ENCODE data around the gene HCN2.
"Not testable (repeated sequence)": the region's sequence is repeated elsewhere in the genome, so short reads cannot be mapped to it uniquely, and the experiment has no call there.

The HCN2 gene

DNA sequence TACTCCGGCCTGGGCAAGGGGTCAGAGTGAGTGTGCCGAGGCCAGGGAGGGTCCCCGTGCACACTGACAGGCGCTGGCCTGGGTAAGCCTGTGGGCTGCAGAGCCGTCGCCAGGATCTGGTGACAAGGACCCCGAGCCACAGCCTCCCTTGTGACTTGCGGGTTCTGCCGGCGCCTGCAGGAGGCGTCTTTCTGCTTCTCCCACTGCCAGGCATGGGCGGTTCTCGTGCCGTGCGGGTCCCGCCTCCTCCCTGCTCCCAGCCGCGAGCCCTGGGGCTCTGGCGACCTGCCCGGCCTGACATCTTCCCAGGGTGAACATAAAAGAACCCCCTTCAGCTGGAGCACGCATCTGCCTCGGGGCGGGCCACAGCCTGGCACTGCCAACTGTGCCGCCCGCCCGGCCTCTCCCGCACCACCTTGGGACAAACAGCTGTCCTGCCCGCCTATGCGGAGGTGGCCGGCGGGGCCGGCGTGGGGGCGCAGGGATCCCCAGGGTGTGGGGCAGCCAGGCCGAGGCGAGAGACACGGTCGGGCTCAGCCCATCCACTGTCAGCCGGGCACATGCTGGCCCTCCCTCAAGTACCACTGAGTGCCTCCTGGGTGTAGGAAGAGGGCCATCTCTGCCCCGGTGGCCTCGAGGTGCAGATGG, 1.5 kb upstream of the HCN2 start:
- peak; percentile 63 for DNase-seq

DNA sequence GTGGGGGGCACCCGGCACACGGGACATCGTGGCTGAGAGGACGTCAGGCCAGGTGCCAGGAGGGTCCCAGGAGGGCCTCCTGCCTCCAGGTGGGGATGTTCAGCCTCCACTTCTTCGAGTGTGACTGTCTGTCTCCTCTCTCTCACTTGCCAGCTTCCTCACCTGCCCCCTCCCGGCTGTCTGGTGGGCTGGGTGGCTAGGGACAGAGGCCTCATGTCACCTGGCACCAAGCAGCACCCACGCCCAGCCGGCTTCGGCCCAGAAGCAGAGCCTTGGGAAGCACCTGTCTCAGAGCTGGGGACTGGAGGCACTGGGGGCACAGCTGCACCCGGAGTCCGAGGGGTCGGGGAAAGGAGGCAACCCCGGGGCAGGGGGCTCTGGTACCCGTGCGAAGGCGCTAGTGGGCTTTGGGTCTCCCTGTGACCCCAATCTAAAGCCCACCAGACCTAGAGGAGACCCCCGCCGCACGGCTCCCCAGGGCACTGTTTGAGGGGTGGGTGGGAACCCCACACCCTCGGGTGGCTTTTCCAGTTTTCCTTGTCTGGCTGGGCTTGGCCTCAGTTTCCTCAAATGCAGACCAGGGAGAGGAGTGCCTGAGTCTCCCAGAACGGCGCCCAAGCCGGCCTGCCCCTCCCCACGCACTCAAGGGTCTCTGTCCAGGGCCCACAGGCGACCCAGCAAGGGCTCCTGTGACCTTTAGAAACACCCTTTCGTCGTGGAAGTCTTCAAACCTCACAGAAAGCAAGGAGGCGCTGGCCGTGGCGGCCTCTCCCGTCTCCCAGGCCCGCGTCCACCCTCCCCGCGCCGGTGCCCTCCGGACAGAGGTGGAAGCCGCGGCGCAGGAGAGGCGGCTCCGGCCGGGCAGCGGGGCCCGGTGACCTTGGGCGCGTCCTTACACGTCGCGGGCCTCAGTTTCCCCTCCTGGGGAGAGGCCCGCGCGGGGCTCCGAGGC, 664 bp upstream of the HCN2 start:
- DNase-seq, result no peak

DNA sequence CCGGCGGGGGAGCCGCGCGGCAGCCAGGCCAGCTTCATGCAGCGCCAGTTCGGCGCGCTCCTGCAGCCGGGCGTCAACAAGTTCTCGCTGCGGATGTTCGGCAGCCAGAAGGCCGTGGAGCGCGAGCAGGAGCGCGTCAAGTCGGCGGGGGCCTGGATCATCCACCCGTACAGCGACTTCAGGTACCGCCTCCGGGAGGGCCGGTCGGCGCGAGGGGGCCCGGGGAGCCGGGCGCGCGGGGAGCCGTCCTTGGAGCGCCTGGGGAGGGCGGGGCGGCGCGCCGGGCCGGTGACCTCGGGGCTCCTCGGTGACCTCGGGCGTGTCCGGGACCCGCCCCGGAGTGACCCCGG, 690 bp downstream of the HCN2 start:
- peak; percentile 15 for DNase-seq

- no peak for DNase-seq
These were observed 1.0 kb downstream of the HCN2 start for GRCh38 chr19:590750-591098.

DNA sequence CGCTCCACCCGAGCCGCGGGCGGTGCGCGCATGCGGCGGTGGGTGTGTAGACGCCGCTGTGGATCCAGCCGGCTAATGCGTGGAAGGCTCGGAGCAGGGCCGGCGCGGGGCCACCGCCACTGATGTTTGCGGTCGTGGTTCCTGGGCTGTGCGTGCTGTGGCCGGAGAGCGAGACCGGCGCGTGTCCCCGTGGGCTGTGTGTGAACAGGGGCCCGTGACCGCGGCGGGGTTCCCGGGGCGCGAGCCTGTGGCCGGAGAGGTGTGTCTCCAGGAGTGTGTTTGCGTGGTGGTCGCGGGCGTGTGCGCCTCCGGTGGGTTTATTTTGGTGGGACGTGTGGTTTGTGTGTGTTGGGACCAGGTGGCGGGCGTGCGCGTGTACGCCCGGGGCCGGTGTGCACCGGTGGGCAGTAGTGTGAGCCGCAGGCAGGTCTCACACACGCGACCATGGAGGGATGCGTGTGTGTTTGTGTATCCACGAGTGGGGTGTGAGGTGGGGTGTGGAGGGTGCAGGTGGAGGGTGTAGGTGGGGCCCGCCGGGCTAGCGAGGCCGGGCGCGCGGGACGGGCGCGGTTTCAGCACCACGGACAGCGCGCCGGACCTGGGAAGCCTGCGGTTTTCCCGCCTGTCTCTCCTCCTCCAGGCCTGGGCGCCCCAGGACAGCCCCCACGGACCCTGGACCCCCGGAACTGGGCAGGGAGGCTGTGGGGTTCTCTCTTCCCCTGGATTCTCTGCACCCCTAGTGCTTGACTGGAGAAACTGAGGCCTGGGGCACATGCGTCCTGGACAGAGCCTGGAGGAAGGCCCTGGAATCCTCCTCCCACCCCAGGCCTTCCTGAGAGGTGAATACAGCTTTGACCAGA, 1.6 kb downstream of the HCN2 start:
- DNase-seq, result no peak

- no peak for DNase-seq
These were observed 2.4 kb downstream of the HCN2 start for GRCh38 chr19:592101-592500.

DNA sequence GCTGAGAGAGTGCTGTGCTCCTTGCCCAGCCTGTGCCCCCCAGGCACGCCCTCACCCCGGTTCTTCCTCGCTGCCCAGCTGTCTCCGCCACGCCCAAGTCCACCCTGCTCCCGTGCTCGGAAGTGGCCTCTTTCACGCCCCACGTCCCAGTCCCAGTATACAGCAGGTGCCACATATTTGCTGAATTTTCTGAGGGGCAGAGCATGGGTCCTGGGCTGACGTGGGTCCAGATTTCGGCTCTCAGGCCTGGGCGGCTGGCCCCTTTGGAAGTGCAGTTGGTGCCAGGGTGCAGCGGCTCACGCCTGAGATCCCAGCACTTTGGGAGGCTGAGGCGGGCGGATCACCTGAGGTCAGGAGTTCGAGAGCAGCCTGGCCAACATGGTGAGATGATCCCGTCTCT, 3.4 kb downstream of the HCN2 start:
- DNase-seq, result no peak

DNA sequence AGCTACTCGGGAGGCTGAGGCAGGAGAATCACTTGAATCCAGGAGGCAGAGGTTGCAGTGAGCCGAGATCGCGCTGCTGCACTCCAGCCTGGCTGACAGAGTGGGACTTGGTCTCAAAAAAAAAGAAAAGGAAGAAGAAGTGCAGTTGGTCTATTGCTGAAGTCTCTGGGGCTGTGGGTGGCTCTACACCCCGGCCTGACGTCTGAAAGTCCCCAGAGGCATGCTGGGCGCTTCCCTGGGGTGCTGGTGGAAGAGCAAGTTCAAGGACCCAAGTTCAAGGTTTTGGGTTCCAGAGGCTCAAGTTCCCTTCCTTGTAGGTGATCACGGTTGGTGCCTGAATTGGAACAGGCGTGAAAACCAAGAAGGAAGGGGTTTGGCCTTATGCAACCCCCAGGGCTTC, 3.8 kb downstream of the HCN2 start:
- DNase-seq, result no peak

- no peak for DNase-seq
These were observed 4.7 kb downstream of the HCN2 start for GRCh38 chr19:594265-594870.

GRCh38 chr19:595326-596262, 5.9 kb downstream of the HCN2 start:
- no peak for DNase-seq

DNA sequence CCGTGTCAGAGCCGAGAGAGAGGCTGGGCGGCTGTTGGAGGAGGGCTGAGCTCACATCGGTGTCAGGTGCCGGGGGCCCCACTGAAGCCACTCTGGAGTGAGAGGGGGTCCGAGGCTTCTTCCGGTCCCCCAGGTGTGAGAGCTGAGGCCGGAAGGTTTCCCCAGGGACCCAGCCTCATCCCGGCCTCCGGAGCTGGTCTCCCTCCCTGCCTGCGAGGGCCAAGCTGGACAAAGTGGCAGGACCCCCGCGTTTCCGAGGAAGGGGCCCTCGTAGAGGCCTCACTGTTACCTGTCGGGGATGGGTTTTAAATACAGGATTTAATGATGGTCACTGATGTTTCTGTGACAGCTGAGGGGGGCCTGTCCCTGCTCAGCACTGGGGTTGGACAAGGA, 6.6 kb downstream of the HCN2 start:
- no peak for DNase-seq

DNA sequence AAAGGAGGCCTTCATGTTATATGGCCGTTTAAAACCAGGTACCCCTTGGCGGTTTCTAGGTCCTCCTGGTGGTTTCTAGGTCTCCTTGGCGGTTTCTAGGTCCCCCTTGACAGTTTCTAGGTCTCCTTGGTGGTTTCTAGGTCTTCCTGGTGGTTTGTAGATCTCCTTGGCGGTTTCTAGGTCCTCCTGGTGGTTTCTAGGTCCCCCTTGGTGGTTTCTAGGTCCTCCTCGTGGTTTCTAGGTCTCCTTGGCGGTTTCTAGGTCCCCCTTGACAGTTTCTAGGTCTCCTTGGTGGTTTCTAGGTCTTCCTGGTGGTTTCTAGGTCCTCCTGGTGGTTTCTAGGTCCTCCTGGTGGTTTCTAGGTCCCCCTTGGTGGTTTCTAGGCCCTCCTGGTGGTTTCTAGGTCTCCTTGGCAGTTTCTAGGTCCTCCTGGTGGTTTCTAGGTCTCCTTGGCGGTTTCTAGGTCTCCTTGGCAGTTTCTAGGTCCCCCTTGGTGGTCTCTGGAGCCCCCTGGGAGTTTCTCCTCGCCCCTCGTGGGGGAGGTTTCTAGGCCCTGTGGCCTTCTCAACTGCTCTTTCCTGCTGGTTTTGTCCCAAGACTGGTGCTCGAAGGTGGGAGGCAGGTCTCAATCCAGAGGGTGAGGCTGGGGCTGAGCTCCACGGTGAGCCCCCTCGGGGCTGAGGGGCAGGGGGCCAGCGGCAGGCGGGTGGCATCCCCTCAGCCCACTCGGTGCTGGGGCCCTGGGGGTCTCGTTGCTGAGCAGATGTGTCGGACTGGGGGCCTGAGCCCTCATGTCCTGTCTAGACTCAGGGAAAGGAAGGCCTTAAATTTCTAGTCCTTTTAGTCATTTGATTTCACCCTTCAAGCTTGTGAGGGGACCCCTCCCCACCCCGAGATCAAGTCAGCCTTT, 8.0 kb downstream of the HCN2 start:
- no peak for DNase-seq

- DNase-seq, result no peak
These were observed 11.6 kb downstream of the HCN2 start for GRCh38 chr19:601310-601709.

DNA sequence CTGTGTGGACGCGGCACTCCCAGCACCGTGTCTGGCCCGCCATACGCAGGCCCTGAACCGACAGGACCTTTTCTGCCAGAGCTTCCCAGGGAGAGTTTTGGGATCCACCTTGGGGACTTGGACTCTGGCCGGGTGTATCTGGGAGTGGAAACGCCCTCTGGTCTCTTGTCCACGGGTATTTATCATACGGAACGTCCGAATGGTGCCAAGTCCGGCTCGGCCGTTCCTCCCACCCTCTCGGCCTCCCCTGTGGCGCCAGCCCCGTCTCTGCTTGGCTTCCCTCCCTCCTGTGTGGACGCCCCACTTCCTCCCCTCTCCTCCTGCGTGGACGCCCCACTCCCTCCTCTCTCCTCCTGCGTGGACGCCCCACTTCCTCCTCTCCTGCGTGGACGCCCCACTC, 12.1 kb downstream of the HCN2 start:
- no peak for DNase-seq

DNA sequence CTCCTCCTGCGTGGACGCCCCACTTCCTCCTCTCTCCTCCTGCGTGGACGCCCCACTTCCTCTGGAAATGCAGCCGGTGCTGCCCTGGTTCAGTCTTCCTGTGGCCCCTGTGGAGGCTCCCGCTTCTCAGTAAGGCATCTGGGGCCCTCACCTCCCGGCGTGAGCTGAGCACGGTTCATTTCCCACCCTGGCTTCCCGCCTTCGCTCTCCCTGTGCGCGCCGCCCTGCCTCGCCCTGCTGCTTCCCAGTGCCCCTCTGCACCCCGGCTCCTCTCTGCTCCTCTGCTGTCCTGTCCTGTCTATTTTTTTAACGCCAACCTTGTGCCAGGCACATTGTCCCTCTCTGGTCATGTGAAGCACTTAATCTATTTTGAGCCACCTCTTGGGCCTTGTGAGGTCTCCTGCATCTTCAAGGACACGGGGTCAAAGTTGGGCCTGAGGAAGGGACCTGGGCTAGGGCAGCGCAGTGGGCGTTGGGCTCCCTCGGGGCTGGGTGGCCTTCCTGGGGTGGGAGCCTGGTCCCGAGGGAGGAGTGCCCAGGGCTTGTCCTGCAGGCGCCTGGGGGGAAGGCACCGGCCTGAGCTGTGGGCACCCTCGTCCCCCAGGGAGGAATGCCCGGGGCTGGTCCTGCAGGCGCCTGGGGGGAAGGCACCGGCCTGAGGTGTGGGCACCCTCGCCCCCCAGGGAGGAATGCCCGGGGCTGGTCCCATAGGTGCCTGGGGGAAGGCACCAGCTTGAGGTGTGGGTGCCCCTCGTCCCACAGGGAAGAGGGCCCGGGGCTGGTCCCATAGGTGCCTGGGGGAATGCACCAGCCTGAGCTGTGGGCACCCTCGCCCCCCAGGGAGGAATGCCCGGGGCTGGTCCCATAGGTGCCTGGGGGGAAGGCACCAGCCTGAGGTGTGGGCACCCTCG, 13.0 kb downstream of the HCN2 start:
- no peak for DNase-seq

DNA sequence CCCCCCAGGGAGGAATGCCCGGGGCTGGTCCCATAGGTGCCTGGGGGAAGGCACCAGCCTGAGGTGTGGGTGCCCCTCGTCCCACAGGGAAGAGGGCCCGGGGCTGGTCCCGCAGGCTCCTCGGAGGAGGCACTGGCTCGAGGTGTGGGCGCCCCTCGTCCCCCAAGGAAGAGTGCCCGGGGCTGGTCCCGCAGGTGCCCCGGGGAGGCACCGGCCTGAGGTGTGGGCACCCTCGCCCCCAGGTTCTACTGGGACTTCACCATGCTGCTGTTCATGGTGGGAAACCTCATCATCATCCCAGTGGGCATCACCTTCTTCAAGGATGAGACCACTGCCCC, 13.6 kb downstream of the HCN2 start:
- not testable (repeated sequence) for DNase-seq

DNA sequence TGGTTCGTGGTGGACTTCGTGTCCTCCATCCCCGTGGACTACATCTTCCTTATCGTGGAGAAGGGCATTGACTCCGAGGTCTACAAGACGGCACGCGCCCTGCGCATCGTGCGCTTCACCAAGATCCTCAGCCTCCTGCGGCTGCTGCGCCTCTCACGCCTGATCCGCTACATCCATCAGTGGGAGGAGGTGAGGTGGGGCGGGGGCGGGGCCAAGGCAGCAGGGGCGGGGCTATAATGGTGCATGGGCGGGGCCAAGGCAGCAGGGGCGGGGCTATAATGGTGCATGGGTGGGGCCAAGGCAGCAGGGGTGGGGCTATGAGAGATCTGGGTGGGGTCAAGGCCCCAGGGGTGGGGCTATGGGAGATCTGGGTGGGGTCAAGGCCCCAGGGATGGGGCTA, 14.1 kb downstream of the HCN2 start:
- DNase-seq, result not testable (repeated sequence)

GRCh38 chr19:604355-604754, 14.7 kb downstream of the HCN2 start:
- DNase-seq, result no peak

GRCh38 chr19:605061-605971, 15.6 kb downstream of the HCN2 start:
- DNase-seq, result not testable (repeated sequence)

Data from stimulated activated CD4-positive, alpha-beta T cell treated with anti-CD3 and anti-CD28 coated beads, Interleukin-12 subunit alpha, Interleukin-12 subunit beta, amount 100 ng/mL, for 4 hours (primary cell).